Ascending aorta (tissue), 2 donors: ENCODE measurements around the gene ACBD6. TPM values are rescaled to one million over a fixed set of nuclear protein-coding genes. Genes with fewer than 3 reads are reported as not detected.

ENCODE experiments used
- DNase-seq, 2 donors: peaks; one replicate each; pipeline ENCODE4 v3.0.0-alpha.2; 2019; ENCODE audit warnings: low spot score in 2 of 2
- H3K27ac ChIP-seq, 2 donors: fragments of 200-600 bp; sonication (generic); one replicate each; pipeline ENCODE4 v1.5.1; 2016 to 2017; ENCODE audit warnings: mild to moderate bottlenecking in 1 of 2
- H3K27me3 ChIP-seq: fragments of 200-600 bp; sonication (generic); one replicate; pipeline ENCODE4 v1.5.1; 2017
- H3K36me3 ChIP-seq, 2 donors: fragments of 200-600 bp; sonication (generic); one replicate each; pipeline ENCODE4 v1.5.1; 2016
- H3K4me1 ChIP-seq, 2 donors: fragments of 200-600 bp; sonication (generic); one replicate each; pipeline ENCODE4 v1.5.1; 2016 to 2017; ENCODE audit warnings: mild to moderate bottlenecking in 1 of 2
- H3K4me3 ChIP-seq, 2 donors: fragments of 200-600 bp; sonication (generic); one replicate each; pipeline ENCODE4 v1.5.1; 2016 to 2017; ENCODE audit warnings: mild to moderate bottlenecking in 1 of 2
- H3K9me3 ChIP-seq, 2 donors: fragments of 200-600 bp; sonication (generic); one replicate each; pipeline ENCODE4 v1.5.1; 2016
- CTCF ChIP-seq, 3 experiments: fragments of 200-600 bp in 2 of 3; fragments of 450-650 bp in 1 of 3; sonication (generic) in 2 of 3; IDR thresholded peaks; one replicate each; pipeline ENCODE4 v1.5.1; 2016 to 2019; ENCODE audit warnings: antibody characterized with exemption in 3 of 3, mild to moderate bottlenecking in 1 of 3, moderate library complexity in 1 of 3
- intact Hi-C: fragments of 100-400 bp; cut with DNase I; formaldehyde crosslinking; loops from one replicate; pipeline ENCODE4 v1.15.1; 2023
- total RNA-seq: library from RNA; depleted of rRNA; stranded (reverse); fragments of >200 nt; gene quantifications from one replicate; pipeline ENCODE4 v1.1.0, GENCODE V29; 2016

Gene ACBD6
- total RNA-seq, 1 donor from 2014 or later = 67.7 TPM

- no peak overlapping the region for H3K4me3 ChIP-seq
- H3K9me3 ChIP-seq = no peaks in the 10 kb centered on the region
- H3K27ac ChIP-seq = no peak overlapping the region
- no peak for TF ChIP-seq CTCF (IDR thresholded peaks at IDR 0.05)
- no peaks in the 10 kb centered on the region for H3K27me3 ChIP-seq
- intact Hi-C loops = no loop called here
- no peaks in the 10 kb centered on the region for H3K4me1 ChIP-seq
- H3K36me3 ChIP-seq = peaks cover 0 to 20% of the 10 kb centered on the region in 2 donors
- no peak for DNase-seq
Observed at GRCh38 chr1:180282401-180283044, 219.9 kb downstream of the ACBD6 start.

- H3K27ac ChIP-seq = no peak overlapping the region
- no peaks in the 10 kb centered on the region for H3K27me3 ChIP-seq
- DNase-seq = no peak
- no peak for TF ChIP-seq CTCF (IDR thresholded peaks at IDR 0.05)
- H3K36me3 ChIP-seq = peaks cover 0 to 20% of the 10 kb centered on the region in 2 donors
- H3K9me3 ChIP-seq = no peaks in the 10 kb centered on the region
- no peak overlapping the region for H3K4me3 ChIP-seq
- intact Hi-C loops = no loop called here
- no peaks in the 10 kb centered on the region for H3K4me1 ChIP-seq
Observed at GRCh38 chr1:180281490-180281889, 220.9 kb downstream of the ACBD6 start.

GRCh38 chr1:180280617-180281016 lies 221.8 kb downstream of the ACBD6 start:
- intact Hi-C loops = no loop called here
- no peak for DNase-seq
- Histone ChIP-seq H3K27ac (no peak overlapping the region), H3K36me3 (peaks cover 0 to 20% of the 10 kb centered on the region in 2 donors), H3K4me1 (no peaks in the 10 kb centered on the region), H3K27me3 (no peaks in the 10 kb centered on the region), H3K4me3 (no peak overlapping the region), H3K9me3 (no peaks in the 10 kb centered on the region)
- no peak for TF ChIP-seq CTCF (IDR thresholded peaks at IDR 0.05)

- Histone ChIP-seq H3K27me3 (no peaks in the 10 kb centered on the region), H3K36me3 (peaks cover 0 to 19% of the 10 kb centered on the region in 2 donors), H3K27ac (no peak overlapping the region), H3K4me3 (no peak overlapping the region), H3K4me1 (no peaks in the 10 kb centered on the region), H3K9me3 (no peaks in the 10 kb centered on the region)
- DNase-seq = no peak
- no peak for TF ChIP-seq CTCF (IDR thresholded peaks at IDR 0.05)
- intact Hi-C loops = no loop called here
Observed at GRCh38 chr1:180279651-180280050, 222.7 kb downstream of the ACBD6 start.

- H3K27ac ChIP-seq = no peak overlapping the region
- TF ChIP-seq CTCF (IDR thresholded peaks at IDR 0.05) = no peak
- DNase-seq = no peak
- no peaks in the 10 kb centered on the region for H3K9me3 ChIP-seq
- H3K27me3 ChIP-seq = no peaks in the 10 kb centered on the region
- intact Hi-C loops = no loop called here
- no peaks in the 10 kb centered on the region for H3K4me1 ChIP-seq
- H3K36me3 ChIP-seq = peaks cover 0 to 22% of the 10 kb centered on the region in 2 donors
- H3K4me3 ChIP-seq = no peak overlapping the region
Observed at GRCh38 chr1:180278596-180279395, 223.6 kb downstream of the ACBD6 start.
